B cell (primary cell): Measurements from ENCODE around the gene DCLK1. TPM values are rescaled to one million over a fixed set of nuclear protein-coding genes. Genes with fewer than 3 reads are reported as not detected.

Experiments
- ATAC-seq: fragments of 200-7000 bp; cut with Tn5 transposase; one replicate; pipeline ENCODE4 v1.10.0; 2021; ENCODE audit warnings: low read depth, mild to moderate bottlenecking, moderate number of reproducible peaks, moderate library complexity
- CTCF ChIA-PET: fragments of 350-600 bp; sonication (Branson Sonifier 250); formaldehyde crosslinking; loops from one replicate; lab custom pipeline; 2021; ENCODE audit warnings: antibody characterized with exemption, inconsistent platforms; lab: Charles Lee
- POLR2A ChIA-PET: fragments of 350-600 bp; sonication (Branson Sonifier 250); formaldehyde crosslinking; loops from one replicate; lab custom pipeline; 2021; ENCODE audit warnings: antibody characterized with exemption; lab: Charles Lee
- DNase-seq: peaks from one replicate; pipeline ENCODE4 v3.0.0; 2013
- H2AFZ ChIP-seq: 2 replicates; pipeline ENCODE4 v1.6.1; 2012; ENCODE audit warnings: mild to moderate bottlenecking, low read depth, low read length; ENCODE audit not compliant: insufficient read depth, poor library complexity, severe bottlenecking
- H3K27ac ChIP-seq, 2 donors: 1 replicate in 1 of 2; 2 replicates in 1 of 2; pipeline ENCODE4 v1.5.1; 2012 to 2013; ENCODE audit warnings: low read length in 2 of 2, mild to moderate bottlenecking in 2 of 2, moderate library complexity in 1 of 2
- H3K27me3 ChIP-seq, 4 experiments: fragments of 200-600 bp in 1 of 4; sonication (generic) in 1 of 4; replicated peaks in 1 of 4; 1 replicate in 2 of 4; 2 replicates in 2 of 4; pipeline versions ENCODE4 v1.6.1 to v1.7.0; 2013 to 2016; ENCODE audit warnings: low read length in 3 of 4, mild to moderate bottlenecking in 2 of 4, mixed read lengths in 1 of 4, moderate library complexity in 1 of 4; ENCODE audit not compliant: insufficient read depth in 4 of 4, control insufficient read depth in 3 of 4; ENCODE audit errors: control extremely low read depth in 1 of 4
- H3K36me3 ChIP-seq, 2 experiments: replicated peaks in 1 of 2; 1 replicate in 1 of 2; 2 replicates in 1 of 2; pipeline versions ENCODE4 v1.6.1 to v1.7.1; 2013; ENCODE audit warnings: low read length in 1 of 2; ENCODE audit not compliant: insufficient read depth in 2 of 2, control insufficient read depth in 1 of 2; ENCODE audit errors: control extremely low read depth in 1 of 2, extremely low read depth in 1 of 2
- H3K4me1 ChIP-seq, 2 donors: fragments of 200-600 bp in 1 of 2; sonication (generic) in 1 of 2; 1 replicate in 1 of 2; 2 replicates in 1 of 2; pipeline versions ENCODE4 v1.5.1 to v1.6.1; 2013 to 2017; ENCODE audit warnings: low read length in 2 of 2; ENCODE audit not compliant: control insufficient read depth in 2 of 2, insufficient read depth in 2 of 2
- H3K4me2 ChIP-seq: replicated peaks from 2 replicates; pipeline ENCODE3; 2012; ENCODE audit warnings: mild to moderate bottlenecking, low read depth, low read length; ENCODE audit not compliant: poor library complexity, severe bottlenecking
- H3K4me3 ChIP-seq, 5 experiments: fragments of 200-600 bp in 1 of 5; sonication (generic) in 1 of 5; 1 replicate in 3 of 5; 2 replicates in 2 of 5; pipeline versions ENCODE4 v1.5.1 to v1.7.0; 2011 to 2016; ENCODE audit warnings: low read length in 4 of 5, mild to moderate bottlenecking in 4 of 5, low read depth in 2 of 5, control low read depth in 1 of 5, moderate library complexity in 1 of 5; ENCODE audit not compliant: insufficient read depth in 1 of 5; ENCODE audit errors: control extremely low read depth in 1 of 5, extremely low read depth in 1 of 5
- H3K79me2 ChIP-seq: fragments of 200-600 bp; sonication (generic); one replicate; pipeline ENCODE4 v1.6.0; 2016; ENCODE audit warnings: low read length; ENCODE audit not compliant: control insufficient read depth, insufficient read depth
- H3K9ac ChIP-seq: fragments of 200-600 bp; sonication (generic); 2 replicates; pipeline ENCODE4 v1.6.1; 2017; ENCODE audit warnings: mild to moderate bottlenecking, low read length, moderate library complexity
- H3K9me3 ChIP-seq, 3 donors: one replicate each; pipeline versions ENCODE4 v1.6.1 to v1.7.1; 2013; ENCODE audit warnings: low read length in 2 of 3; ENCODE audit not compliant: control insufficient read depth in 2 of 3, insufficient read depth in 1 of 3; ENCODE audit errors: control extremely low read depth in 1 of 3
- H4K20me1 ChIP-seq: 2 replicates; pipeline ENCODE4 v1.6.0; 2012; ENCODE audit warnings: mild to moderate bottlenecking, low read length; ENCODE audit not compliant: insufficient read depth, control insufficient read depth, poor library complexity, severe bottlenecking
- H3K27ac Mint-ChIP-seq: one replicate; pipeline ENCODE4 v1.8.0; 2021; ENCODE audit warnings: mixed read lengths
- H3K27me3 Mint-ChIP-seq: one replicate; pipeline ENCODE4 v1.8.0; 2021; ENCODE audit warnings: mixed read lengths
- H3K4me1 Mint-ChIP-seq: one replicate; pipeline ENCODE4 v1.8.0; 2021; ENCODE audit warnings: mixed read lengths
- H3K4me3 Mint-ChIP-seq: one replicate; pipeline ENCODE4 v1.8.0; 2021; ENCODE audit warnings: mixed read lengths
- H3K9me3 Mint-ChIP-seq: one replicate; pipeline ENCODE4 v1.8.0; 2022; ENCODE audit warnings: mixed read lengths; ENCODE audit not compliant: insufficient read depth
- CTCF ChIP-seq: fragments of 200-600 bp; IDR thresholded peaks from one replicate; pipeline ENCODE4 v1.8.0; 2022; ENCODE audit warnings: antibody characterized with exemption, mild to moderate bottlenecking
- EZH2 ChIP-seq: IDR thresholded peaks from 2 replicates; pipeline ENCODE4 v1.6.1; 2012; ENCODE audit warnings: borderline replicate concordance, low read depth, mild to moderate bottlenecking, moderate library complexity, low read length; ENCODE audit not compliant: insufficient read depth, poor library complexity, severe bottlenecking
- WGBS: methylation state at CpG from one replicate; pipeline ENCODE4 v1.1.5; 2013; ENCODE audit warnings: missing lambda C conversion rate; ENCODE audit not compliant: insufficient coverage; 5-methylcytosine and 5-hydroxymethylcytosine counted together
- intact Hi-C: fragments of 100-400 bp; cut with micrococcal nuclease; formaldehyde crosslinking; loops from one replicate; pipeline ENCODE4 v1.10.0; 2022
- polyA plus RNA-seq: library from polyadenylated mRNA; depleted of rRNA; stranded (reverse); fragments of >200 nt; gene quantifications from 2 replicates; pipeline ENCODE4 v1.2.3, GENCODE V29; 2012
- total RNA-seq, 2 donors: library from RNA; stranded (reverse); fragments of 120-200 nt in 1 of 2; gene quantifications; 1 replicate in 1 of 2; 2 replicates in 1 of 2; pipeline versions ENCODE4 v1.2.3 to v1.2.4, GENCODE V29; 2013 to 2022

The DCLK1 gene
- total and polyA plus RNA-seq, 2 donors (not counting 1 experiment from before 2014, with no cell fraction given) = not detected

GRCh38 chr13:36014763-36015162, 116.4 kb downstream of the DCLK1 start:
- TF ChIP-seq EZH2 = no peak
- no peak for TF ChIP-seq CTCF
- H2AFZ ChIP-seq = no peak overlapping the region
- no peak overlapping the region for H3K4me3 ChIP-seq
- H3K9ac ChIP-seq = no peak overlapping the region
- no peaks in the 10 kb centered on the region for H4K20me1 ChIP-seq
- no peaks in the 10 kb centered on the region for H3K36me3 ChIP-seq
- H3K79me2 ChIP-seq = no peaks in the 10 kb centered on the region
- H3K4me1 Mint-ChIP-seq = no peaks in the 10 kb centered on the region
- H3K27me3 ChIP-seq = no peaks in the 10 kb centered on the region
- ChIA-PET CTCF (interaction anchor here (0.7 kb wide), 1 partner anchor 111 kb away, joined by 3 read pairs; no protein-coding TSS in a partner anchor), POLR2A (no interaction called here)
- no peak overlapping the region for H3K4me3 Mint-ChIP-seq
- no peaks in the 10 kb centered on the region for H3K27me3 Mint-ChIP-seq
- no peak for DNase-seq
- peaks cover 1% of the 10 kb centered on the region for H3K9me3 Mint-ChIP-seq
- H3K4me1 ChIP-seq = no peaks in the 10 kb centered on the region
- no peaks in the 10 kb centered on the region for H3K9me3 ChIP-seq
- H3K27ac ChIP-seq = no peak overlapping the region
- ATAC-seq = no peak
- intact Hi-C loops = no loop called here
- no peak overlapping the region for H3K4me2 ChIP-seq
- H3K27ac Mint-ChIP-seq = no peak overlapping the region
- whole genome bisulfite sequencing = 100% methylated on average over 1 of the region's 3 CpGs

GRCh38 chr13:36006894-36007675, 124.1 kb downstream of the DCLK1 start:
- Mint-ChIP-seq H3K4me3 (no peak overlapping the region), H3K27ac (no peak overlapping the region), H3K27me3 (no peaks in the 10 kb centered on the region), H3K9me3 (no peaks in the 10 kb centered on the region), H3K4me1 (no peaks in the 10 kb centered on the region)
- Histone ChIP-seq H2AFZ (no peak overlapping the region), H3K4me2 (no peak overlapping the region), H3K4me1 (no peaks in the 10 kb centered on the region), H3K36me3 (no peaks in the 10 kb centered on the region), H3K9ac (no peak overlapping the region), H3K27ac (no peak overlapping the region), H3K27me3 (no peaks in the 10 kb centered on the region), H3K79me2 (no peaks in the 10 kb centered on the region), H3K4me3 (no peak overlapping the region), H3K9me3 (no peaks in the 10 kb centered on the region), H4K20me1 (no peaks in the 10 kb centered on the region)
- CTCF ChIA-PET = no interaction called here
- intact Hi-C loops = no loop called here
- ATAC-seq = no peak
- DNase-seq = no peak
- no CpG with 5 or more reads among the region's 5 CpGs for WGBS
- POLR2A ChIA-PET = no interaction called here
- no peak for TF ChIP-seq EZH2
- no peak for TF ChIP-seq CTCF
